Measurements from ENCODE around the gene GLG1.
A peak's percentile ranks its signal among the peaks of the same experiment; 100 is the strongest.
"Not testable (repeated sequence)": the region's sequence is repeated elsewhere in the genome, so short reads cannot be mapped to it uniquely, and the experiment has no call there.

GLG1 gene

GRCh38 chr16:74573622-74574021 lies 33.3 kb downstream of the GLG1 start:
- H3K4me3 Mint-ChIP-seq: no peak overlapping the region
- no peaks in the 10 kb centered on the region for H3K9me3 Mint-ChIP-seq (ENCODE audit: low read depth)
- H3K4me1 Mint-ChIP-seq (ENCODE audit: low read depth): peaks cover 79% of the 10 kb centered on the region
- H3K36me3 Mint-ChIP-seq: peaks cover 5% of the 10 kb centered on the region
- H3K27me3 Mint-ChIP-seq: no peaks in the 10 kb centered on the region
- H3K27ac Mint-ChIP-seq: peak overlapping the region; percentile 37

GRCh38 chr16:74570412-74571301 lies 36.3 kb downstream of the GLG1 start:
- H3K27ac Mint-ChIP-seq: peak overlapping the region; percentile 46
- no peaks in the 10 kb centered on the region for H3K9me3 Mint-ChIP-seq (ENCODE audit: low read depth)
- no peaks in the 10 kb centered on the region for H3K27me3 Mint-ChIP-seq
- H3K36me3 Mint-ChIP-seq: peaks cover 5% of the 10 kb centered on the region
- H3K4me1 Mint-ChIP-seq (ENCODE audit: low read depth): peaks cover 77% of the 10 kb centered on the region
- peak overlapping the region; percentile 57 for H3K4me3 Mint-ChIP-seq

DNA sequence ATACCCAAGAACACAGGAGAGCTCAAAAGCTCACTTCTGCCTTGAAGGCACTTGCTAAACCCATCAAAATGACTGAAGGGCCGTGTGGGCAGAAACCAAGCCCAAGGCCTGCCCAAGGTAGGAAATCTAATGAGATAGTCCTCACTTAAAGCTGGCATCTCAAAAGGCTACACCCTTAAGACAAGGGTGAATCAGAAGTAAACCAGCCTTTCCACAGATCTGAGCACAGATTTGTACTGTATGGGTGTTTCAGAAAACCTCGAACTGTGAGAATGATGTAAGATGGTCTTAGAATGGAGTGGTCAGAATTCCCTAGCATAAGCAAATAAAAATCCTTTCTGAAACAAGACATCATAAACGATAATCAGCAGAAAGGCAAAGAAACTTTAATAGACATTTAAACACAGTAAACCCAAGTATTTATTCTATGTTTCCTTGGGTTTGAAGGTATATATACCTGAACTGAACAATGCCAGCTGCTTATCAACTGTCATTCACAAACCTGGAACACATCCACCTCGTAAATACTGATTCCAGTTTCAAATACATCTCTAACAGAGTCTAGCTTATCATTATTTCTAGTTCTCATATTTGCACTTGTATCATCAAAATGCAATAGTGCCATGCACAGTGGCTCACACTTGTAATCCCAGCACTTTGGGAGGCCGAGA lies 37.8 kb downstream of the GLG1 start:
- H3K4me1 Mint-ChIP-seq (ENCODE audit: low read depth): peaks cover 79% of the 10 kb centered on the region
- no peak overlapping the region for H3K27ac Mint-ChIP-seq

GRCh38 chr16:74567901-74568300 lies 39.0 kb downstream of the GLG1 start:
- Mint-ChIP-seq H3K4me3 (no peak overlapping the region), H3K27me3 (no peaks in the 10 kb centered on the region), H3K4me1 (ENCODE audit: low read depth) (peaks cover 82% of the 10 kb centered on the region), H3K36me3 (peaks cover 8% of the 10 kb centered on the region), H3K27ac (peak overlapping the region; percentile 50), H3K9me3 (ENCODE audit: low read depth) (no peaks in the 10 kb centered on the region)

More for the DNA sequence above, 37.8 kb downstream of the GLG1 start:
- Mint-ChIP-seq H3K36me3 (peaks cover 7% of the 10 kb centered on the region), H3K9me3 (ENCODE audit: low read depth) (no peaks in the 10 kb centered on the region), H3K4me3 (peak overlapping the region; percentile 20), H3K27me3 (no peaks in the 10 kb centered on the region)

DNA sequence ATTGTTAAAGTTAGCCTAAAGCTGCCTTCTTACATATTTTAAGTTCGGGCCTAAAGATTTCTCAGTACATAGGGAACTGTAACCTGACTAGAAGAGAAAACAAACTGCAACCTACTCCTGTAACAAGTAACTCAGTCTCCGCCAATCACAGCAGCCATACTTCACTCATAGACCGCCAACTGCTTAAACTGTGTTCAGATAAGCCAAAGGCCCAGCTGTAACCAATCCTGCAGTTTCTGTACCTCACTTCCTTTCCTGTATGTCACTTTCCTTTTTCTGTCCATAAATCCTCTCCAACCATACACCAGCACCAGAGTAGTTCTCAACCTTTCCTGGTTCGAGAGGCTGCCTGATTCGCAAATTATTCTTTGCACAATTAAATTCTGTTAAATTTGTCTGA lies 41.5 kb downstream of the GLG1 start:
- H3K36me3 Mint-ChIP-seq: peaks cover 8% of the 10 kb centered on the region
- no peak overlapping the region for H3K4me3 Mint-ChIP-seq

DNA sequence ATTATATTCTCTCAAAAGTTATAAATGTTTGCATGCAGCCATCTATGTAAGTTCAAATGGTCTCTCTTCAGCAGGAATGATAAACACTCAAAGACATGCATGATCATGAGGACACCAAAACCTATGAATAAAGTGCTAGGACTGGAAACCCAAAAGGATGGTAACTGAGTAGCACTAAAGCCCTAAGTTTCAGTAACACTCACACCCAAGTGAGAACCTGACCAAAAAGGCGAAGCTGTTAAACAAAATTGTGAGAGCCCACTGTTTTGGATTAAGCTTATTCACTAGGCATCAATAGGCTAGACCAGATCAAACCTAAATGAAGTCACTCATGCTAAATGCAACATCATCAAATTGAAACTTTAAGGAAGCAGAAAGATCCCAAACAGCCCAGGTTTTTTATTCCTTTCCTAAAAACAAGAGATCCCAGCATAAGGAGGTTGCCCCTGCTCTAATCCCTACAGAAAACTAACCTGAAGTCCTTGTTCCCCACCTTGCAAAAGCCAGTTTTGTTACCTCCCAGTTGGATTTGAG lies 42.4 kb downstream of the GLG1 start:
- Mint-ChIP-seq H3K4me3 (no peak overlapping the region), H3K27me3 (no peaks in the 10 kb centered on the region), H3K9me3 (ENCODE audit: low read depth) (no peaks in the 10 kb centered on the region), H3K36me3 (peaks cover 6% of the 10 kb centered on the region), H3K4me1 (ENCODE audit: low read depth) (peaks cover 82% of the 10 kb centered on the region), H3K27ac (peak overlapping the region; percentile 54)

More for the DNA sequence above, 41.5 kb downstream of the GLG1 start:
- Mint-ChIP-seq H3K4me1 (ENCODE audit: low read depth) (peaks cover 82% of the 10 kb centered on the region), H3K27ac (peak overlapping the region; percentile 46), H3K9me3 (ENCODE audit: low read depth) (no peaks in the 10 kb centered on the region), H3K27me3 (no peaks in the 10 kb centered on the region)

- H3K27ac Mint-ChIP-seq: peak overlapping the region; percentile 64
- no peaks in the 10 kb centered on the region for H3K9me3 Mint-ChIP-seq (ENCODE audit: low read depth)
- H3K4me3 Mint-ChIP-seq: no peak overlapping the region
- H3K4me1 Mint-ChIP-seq (ENCODE audit: low read depth): peaks cover 82% of the 10 kb centered on the region
- peaks cover 6% of the 10 kb centered on the region for H3K36me3 Mint-ChIP-seq
- no peaks in the 10 kb centered on the region for H3K27me3 Mint-ChIP-seq
Measured at GRCh38 chr16:74563828-74564263, 43.1 kb downstream of the GLG1 start.

DNA sequence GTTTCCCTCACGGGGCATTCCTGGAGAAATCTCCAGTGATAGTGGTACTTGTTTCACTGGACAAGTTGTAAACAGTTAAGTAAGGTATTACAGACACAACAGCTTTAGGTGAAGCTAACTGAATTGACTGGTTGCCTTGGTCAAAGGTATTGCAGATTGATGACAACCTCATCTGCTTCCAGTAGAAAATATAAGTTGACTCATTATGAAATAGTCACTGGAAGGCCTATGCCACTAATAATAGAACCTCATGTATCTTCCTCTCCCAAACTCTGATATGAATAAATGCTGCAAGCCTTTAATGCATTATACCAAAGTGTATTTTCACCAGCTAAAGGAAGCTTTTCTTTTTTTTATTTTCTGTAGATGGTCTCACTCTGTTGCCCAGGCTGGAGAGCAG lies 44.8 kb downstream of the GLG1 start:
- Mint-ChIP-seq H3K4me3 (no peak overlapping the region), H3K9me3 (ENCODE audit: low read depth) (no peaks in the 10 kb centered on the region), H3K4me1 (ENCODE audit: low read depth) (peaks cover 81% of the 10 kb centered on the region), H3K36me3 (peaks cover 6% of the 10 kb centered on the region), H3K27ac (no peak overlapping the region), H3K27me3 (no peaks in the 10 kb centered on the region)

GRCh38 chr16:74561626-74562025 lies 45.3 kb downstream of the GLG1 start:
- H3K27ac Mint-ChIP-seq: peak overlapping the region; percentile 38
- no peak overlapping the region for H3K4me3 Mint-ChIP-seq
- no peaks in the 10 kb centered on the region for H3K9me3 Mint-ChIP-seq (ENCODE audit: low read depth)
- peaks cover 80% of the 10 kb centered on the region for H3K4me1 Mint-ChIP-seq (ENCODE audit: low read depth)
- H3K36me3 Mint-ChIP-seq: peaks cover 6% of the 10 kb centered on the region
- H3K27me3 Mint-ChIP-seq: no peaks in the 10 kb centered on the region

DNA sequence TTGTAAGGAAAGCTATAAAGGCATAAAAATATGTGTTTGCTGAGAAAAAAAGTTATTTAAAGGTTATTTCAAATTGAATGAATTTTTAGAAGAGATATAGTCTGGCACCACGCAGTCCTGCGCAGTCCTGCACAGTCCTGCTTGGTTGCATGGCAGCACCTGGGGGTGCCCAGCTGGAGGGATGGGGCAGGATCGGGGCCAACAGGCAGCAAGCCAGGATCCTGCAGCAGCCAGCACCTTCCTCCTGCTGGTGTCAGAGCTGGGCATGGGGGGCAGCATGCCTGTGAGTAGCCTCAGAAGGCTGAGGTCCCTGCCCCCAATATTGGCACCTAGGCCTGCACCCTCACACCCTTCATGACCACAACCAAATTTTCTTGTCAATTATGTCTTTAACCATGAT lies 46.0 kb downstream of the GLG1 start:
- Mint-ChIP-seq H3K9me3 (ENCODE audit: low read depth) (no peaks in the 10 kb centered on the region), H3K27me3 (no peaks in the 10 kb centered on the region), H3K4me3 (no peak overlapping the region), H3K27ac (no peak overlapping the region), H3K4me1 (ENCODE audit: low read depth) (peaks cover 77% of the 10 kb centered on the region), H3K36me3 (peaks cover 6% of the 10 kb centered on the region)

DNA sequence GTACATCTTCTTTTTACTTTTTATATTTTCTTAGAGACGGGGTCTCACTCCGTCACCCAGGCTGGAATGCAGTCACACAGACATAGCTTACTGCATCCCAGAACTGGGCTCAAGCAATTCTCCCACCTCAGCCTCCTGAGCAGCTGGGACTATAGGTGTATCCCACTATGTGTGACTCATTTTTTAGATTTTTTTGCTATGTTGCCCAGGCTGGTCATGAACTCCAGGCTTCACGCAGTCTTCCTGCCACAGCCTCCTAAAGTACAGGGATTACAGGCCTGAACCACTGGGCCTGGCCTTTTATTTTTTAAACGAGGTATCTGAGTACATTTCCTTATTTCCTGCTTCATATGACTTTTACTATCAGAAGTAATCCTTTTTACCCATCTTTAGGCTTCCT lies 48.0 kb downstream of the GLG1 start:
- Mint-ChIP-seq H3K27ac (peak overlapping the region; percentile 54), H3K27me3 (no peaks in the 10 kb centered on the region), H3K4me3 (no peak overlapping the region), H3K4me1 (ENCODE audit: low read depth) (peaks cover 59% of the 10 kb centered on the region), H3K36me3 (no peaks in the 10 kb centered on the region), H3K9me3 (ENCODE audit: low read depth) (no peaks in the 10 kb centered on the region)

GRCh38 chr16:74557275-74557674 lies 49.6 kb downstream of the GLG1 start:
- H3K4me3 Mint-ChIP-seq: no peak overlapping the region
- H3K27me3 Mint-ChIP-seq: no peaks in the 10 kb centered on the region
- peaks cover 47% of the 10 kb centered on the region for H3K4me1 Mint-ChIP-seq (ENCODE audit: low read depth)
- no peaks in the 10 kb centered on the region for H3K9me3 Mint-ChIP-seq (ENCODE audit: low read depth)
- H3K27ac Mint-ChIP-seq: peak overlapping the region; percentile 25
- no peaks in the 10 kb centered on the region for H3K36me3 Mint-ChIP-seq

GRCh38 chr16:74556375-74556922 lies 50.5 kb downstream of the GLG1 start:
- Mint-ChIP-seq H3K27me3 (no peaks in the 10 kb centered on the region), H3K4me3 (no peak overlapping the region), H3K27ac (no peak overlapping the region), H3K4me1 (ENCODE audit: low read depth) (peaks cover 41% of the 10 kb centered on the region), H3K36me3 (no peaks in the 10 kb centered on the region), H3K9me3 (ENCODE audit: low read depth) (no peaks in the 10 kb centered on the region)

- H3K9me3 Mint-ChIP-seq (ENCODE audit: low read depth); H3K27me3 Mint-ChIP-seq; H3K4me3 Mint-ChIP-seq; H3K27ac Mint-ChIP-seq; H3K36me3 Mint-ChIP-seq: not testable (repeated sequence)
- H3K4me1 Mint-ChIP-seq (ENCODE audit: low read depth): peaks cover 18% of the 10 kb centered on the region
Measured at GRCh38 chr16:74552357-74552756, 54.6 kb downstream of the GLG1 start.
